ENCODE measurements around the gene C20orf141. TPM values are rescaled to one million over a fixed set of nuclear protein-coding genes. Genes with fewer than 3 reads are reported as not detected.

The C20orf141 gene
- polyA plus RNA-seq, 4 donors, result not detected

- no peak for DNase-seq (ENCODE audit: low read depth in 4 of 4, low spot score in 3 of 4)
Observed at GRCh38 chr20:2840967-2841531, 26.3 kb downstream of the C20orf141 start.

GRCh38 chr20:2845607-2846006 is 30.8 kb downstream of the C20orf141 start:
- no peak for DNase-seq (ENCODE audit: low read depth in 4 of 4, low spot score in 3 of 4)

GRCh38 chr20:2846698-2847097 is 31.9 kb downstream of the C20orf141 start:
- no peak for DNase-seq (ENCODE audit: low read depth in 4 of 4, low spot score in 3 of 4)

- no peak for DNase-seq (ENCODE audit: low read depth in 4 of 4, low spot score in 3 of 4)
Observed at GRCh38 chr20:2847802-2848201, 33.0 kb downstream of the C20orf141 start.

GRCh38 chr20:2849529-2849928 is 34.7 kb downstream of the C20orf141 start:
- no peak for DNase-seq (ENCODE audit: low read depth in 4 of 4, low spot score in 3 of 4)

GRCh38 chr20:2851086-2851485 is 36.3 kb downstream of the C20orf141 start:
- no peak for DNase-seq (ENCODE audit: low read depth in 4 of 4, low spot score in 3 of 4)

GRCh38 chr20:2858591-2858990 is 43.8 kb downstream of the C20orf141 start:
- no peak for DNase-seq (ENCODE audit: low read depth in 4 of 4, low spot score in 3 of 4)

- DNase-seq (ENCODE audit: low read depth in 4 of 4, low spot score in 3 of 4), result no peak
Observed at GRCh38 chr20:2859330-2860121, 44.7 kb downstream of the C20orf141 start.

- DNase-seq (ENCODE audit: low read depth in 4 of 4, low spot score in 3 of 4), result no peak
Observed at GRCh38 chr20:2864626-2865025, 49.8 kb downstream of the C20orf141 start.

- no peak for DNase-seq (ENCODE audit: low read depth in 4 of 4, low spot score in 3 of 4)
Observed at GRCh38 chr20:2865101-2865500, 50.3 kb downstream of the C20orf141 start.

Other genes with a start within 250 kb of the C20orf141 start
- 100 to 1,000 TPM; 189 to 272 (median 243) TPM for gene NOP56, start 162.4 kb upstream of the C20orf141 start, polyA plus RNA-seq (ENCODE audit: insufficient read length in 4 of 4)
- 100 to 1,000 TPM in 3 of 4 donors, 10 to 100 TPM in 1; 85.5 to 144 (median 124) TPM for gene IDH3B, start 150.8 kb upstream of the C20orf141 start, polyA plus RNA-seq (ENCODE audit: insufficient read length in 4 of 4)
- 10 to 100 TPM; 27.5 to 44.5 (median 29.6) TPM for gene EBF4, start 122.2 kb upstream of the C20orf141 start, polyA plus RNA-seq (ENCODE audit: insufficient read length in 4 of 4)
- 100 to 1,000 TPM; 241 to 258 (median 247) TPM for gene CPXM1, start 14.4 kb upstream of the C20orf141 start, polyA plus RNA-seq (ENCODE audit: insufficient read length in 4 of 4)
- gene TMEM239, start 1.4 kb downstream of the C20orf141 start, polyA plus RNA-seq (ENCODE audit: insufficient read length in 4 of 4), result under 1 TPM in 1 of 4 donors, not detected in 3; 0.09 TPM
- 10 to 100 TPM; 51.6 to 97.2 (median 57.5) TPM for gene PCED1A, start 25.7 kb downstream of the C20orf141 start, polyA plus RNA-seq (ENCODE audit: insufficient read length in 4 of 4)
- gene VPS16, start 25.8 kb downstream of the C20orf141 start, polyA plus RNA-seq (ENCODE audit: insufficient read length in 4 of 4), result 10 to 100 TPM; 30.2 to 41.0 (median 37.3) TPM
- gene PTPRA, start 58.5 kb downstream of the C20orf141 start, polyA plus RNA-seq (ENCODE audit: insufficient read length in 4 of 4), result 100 to 1,000 TPM in 3 of 4 donors, 10 to 100 TPM in 1; 87.0 to 141 (median 107) TPM
- 1 to 10 TPM in 1 of 4 donors, under 1 TPM in 2, not detected in 1; 0.59 to 1.0 (median 0.63) TPM for gene GNRH2, start 228.6 kb downstream of the C20orf141 start, polyA plus RNA-seq (ENCODE audit: insufficient read length in 4 of 4)
- 10 to 100 TPM; 36.8 to 72.5 (median 46.0) TPM for gene MRPS26, start 231.1 kb downstream of the C20orf141 start, polyA plus RNA-seq (ENCODE audit: insufficient read length in 4 of 4)